CD4-positive, alpha-beta T cell treated with Interleukin-1 beta for 1 hour (primary cell): ENCODE results near the gene ERRFI1.

Experiments
- DNase-seq, 2 donors: peaks; one replicate each; pipeline ENCODE4 v3.0.0-alpha.2; 2020 to 2022

The ERRFI1 gene

DNA sequence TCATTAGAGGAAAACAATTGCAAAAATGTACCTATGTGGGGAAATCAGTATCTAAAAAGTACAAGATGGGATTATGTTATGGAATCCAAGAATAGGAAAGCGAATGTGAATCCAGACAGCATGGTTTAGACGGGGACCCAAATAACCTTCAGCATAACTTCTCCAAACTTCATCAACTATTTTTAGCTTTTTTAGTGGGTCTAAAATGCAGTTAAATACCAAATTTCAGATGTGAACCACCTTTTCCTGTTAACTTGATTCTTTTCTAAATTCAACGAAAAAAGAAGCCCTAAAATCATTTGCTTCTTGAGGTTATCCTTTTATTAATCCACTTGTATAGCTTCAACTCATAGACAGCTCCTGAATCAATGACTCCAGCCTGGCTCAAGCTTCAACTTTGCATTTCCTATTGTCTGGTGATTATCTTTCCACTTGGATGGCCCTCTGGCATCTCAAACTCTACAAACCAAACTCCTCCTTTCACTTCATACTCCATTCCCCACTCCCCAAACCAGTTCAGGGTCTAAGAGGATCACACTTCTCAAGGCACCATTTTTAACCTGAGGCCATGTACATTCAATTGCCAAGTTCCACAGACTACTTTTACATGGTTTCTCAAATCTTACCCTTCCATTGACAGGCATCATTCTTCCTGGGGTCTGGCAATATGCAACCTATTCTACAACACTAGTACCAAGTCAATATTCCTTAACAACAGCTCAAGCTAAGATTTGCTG is 7.4 kb downstream of the ERRFI1 start:
- DNase-seq: no peak

DNA sequence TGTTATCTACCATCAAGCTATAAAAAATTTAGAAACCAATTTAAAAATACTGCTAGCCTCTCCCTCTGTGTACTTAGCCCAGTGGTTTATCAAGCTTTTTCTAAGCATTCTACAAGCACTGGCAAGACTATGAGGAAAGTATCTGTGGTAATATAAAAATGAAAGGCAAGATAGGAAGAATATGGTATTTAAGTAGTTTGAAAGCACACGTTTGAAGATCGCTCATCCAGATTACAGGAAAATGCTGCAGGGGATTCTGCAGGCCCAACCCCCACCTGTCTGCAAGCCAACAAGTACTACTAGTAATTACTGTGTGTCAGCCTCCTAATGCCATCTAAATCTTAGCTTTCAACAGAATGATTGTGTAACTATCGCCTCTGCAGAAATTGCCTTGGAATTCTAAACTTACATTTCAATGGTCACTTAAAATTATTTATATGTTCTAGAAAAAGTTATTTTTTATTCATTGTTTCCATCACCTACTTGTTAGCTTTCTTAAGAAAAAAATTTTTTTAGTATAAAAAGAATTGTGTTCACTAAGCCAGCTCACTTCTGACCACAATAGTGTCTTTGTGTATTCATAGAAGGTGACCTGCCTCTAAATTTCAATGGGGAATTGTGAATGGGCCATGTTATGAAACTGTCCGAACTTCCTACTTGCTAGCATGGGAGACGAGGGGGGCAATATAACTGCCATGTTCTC is 8.5 kb downstream of the ERRFI1 start:
- no peak for DNase-seq

DNA sequence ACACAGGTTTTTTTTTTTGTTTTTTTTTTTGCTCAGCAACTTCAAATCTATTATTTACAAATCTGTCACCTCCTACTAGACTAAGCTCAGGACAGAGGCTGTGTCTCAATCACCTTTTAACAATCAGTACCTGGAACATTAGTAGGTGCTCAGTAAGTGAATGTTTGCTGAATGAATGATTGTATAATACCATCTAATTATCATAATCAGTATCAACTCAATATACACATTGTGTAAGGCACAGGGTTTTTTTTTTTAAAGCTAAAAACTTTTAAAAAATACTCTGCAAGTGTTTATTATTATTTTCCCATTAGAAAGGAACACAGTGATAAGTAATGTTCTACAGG is 9.2 kb downstream of the ERRFI1 start:
- no peak for DNase-seq

DNA sequence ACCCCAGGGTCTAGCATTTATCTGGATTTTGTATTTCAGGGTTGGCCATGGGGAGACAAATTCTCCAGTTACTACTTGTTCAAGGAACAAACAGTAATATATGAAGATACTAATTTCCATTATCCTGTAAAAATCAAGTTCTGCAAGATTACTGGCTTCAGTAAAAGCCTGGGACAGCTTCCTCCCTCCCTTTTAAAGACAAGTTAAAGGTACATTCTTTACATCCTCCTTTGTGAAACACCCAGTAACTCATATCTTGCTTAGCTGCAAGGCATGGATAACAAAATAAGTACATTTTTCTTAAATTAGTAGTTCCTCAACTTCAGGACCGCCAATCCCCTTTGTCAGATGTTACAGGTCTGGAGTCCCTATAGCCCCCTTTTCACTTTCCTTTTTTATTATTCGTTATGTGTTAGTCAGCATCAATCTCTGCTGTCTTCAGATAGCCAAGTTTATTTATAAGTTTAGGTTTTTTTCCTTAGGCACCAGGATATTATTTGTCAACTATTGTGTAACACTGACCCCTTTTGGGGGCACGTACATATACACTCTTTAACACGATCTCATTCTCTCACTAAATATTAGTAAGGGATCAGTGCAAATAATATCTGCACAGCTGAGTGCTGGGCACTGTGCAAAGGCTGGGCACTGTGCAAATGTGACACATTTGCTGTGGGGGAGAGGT is 9.8 kb downstream of the ERRFI1 start:
- DNase-seq: no peak

DNA sequence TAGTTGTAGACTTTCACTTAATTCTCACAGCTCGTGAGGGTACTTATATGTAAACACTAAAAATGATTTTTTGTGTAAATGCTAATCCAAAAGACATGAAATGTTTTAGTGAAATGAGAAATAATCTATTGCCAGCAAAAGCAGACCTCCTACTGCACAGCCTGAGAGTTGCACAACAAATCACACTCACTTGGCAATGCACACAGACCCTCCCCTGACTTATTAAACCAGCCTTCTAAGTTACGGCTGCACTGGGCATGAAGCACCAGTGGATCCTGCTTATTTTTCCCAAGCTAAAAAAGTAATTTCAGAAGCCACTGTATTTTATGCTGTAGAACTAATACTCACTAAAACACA is 10.3 kb downstream of the ERRFI1 start:
- DNase-seq: no peak

DNA sequence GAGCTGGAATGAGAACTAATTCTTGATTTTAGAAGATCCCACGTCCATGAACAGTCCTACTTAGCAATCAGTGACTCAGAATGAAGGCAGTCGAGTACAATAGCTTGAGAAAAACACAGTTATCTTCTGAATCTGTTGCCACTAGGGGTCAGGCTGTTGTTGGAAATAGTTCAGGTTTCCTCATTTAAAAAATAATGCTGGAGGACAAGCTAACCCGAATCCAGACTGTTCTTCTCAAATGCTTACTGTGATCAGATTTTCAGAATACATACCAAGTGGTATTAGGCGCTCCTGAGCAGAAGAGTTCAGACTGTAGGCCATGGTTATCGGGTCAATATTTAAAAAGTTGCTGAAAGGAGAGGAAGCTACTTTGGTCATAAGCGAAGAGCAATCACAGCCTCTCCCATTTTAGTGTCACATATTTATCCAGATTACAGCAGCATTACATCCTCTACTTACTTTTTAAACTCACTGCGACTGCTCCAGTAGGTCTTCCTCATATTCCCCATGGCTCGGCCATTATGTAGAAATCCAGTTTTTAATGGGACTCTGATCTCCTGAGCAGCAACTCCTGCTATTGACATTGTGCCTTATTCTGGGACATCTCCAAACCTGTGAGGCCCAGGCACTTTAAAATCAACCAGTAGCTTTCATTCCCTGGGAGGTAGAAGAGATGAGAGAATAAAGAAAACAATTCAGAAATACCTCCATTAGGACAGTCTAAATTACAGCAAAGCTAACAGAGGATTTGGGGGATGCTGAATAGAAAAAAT is 10.9 kb downstream of the ERRFI1 start:
- DNase-seq: peak; percentile 22 to 61

DNA sequence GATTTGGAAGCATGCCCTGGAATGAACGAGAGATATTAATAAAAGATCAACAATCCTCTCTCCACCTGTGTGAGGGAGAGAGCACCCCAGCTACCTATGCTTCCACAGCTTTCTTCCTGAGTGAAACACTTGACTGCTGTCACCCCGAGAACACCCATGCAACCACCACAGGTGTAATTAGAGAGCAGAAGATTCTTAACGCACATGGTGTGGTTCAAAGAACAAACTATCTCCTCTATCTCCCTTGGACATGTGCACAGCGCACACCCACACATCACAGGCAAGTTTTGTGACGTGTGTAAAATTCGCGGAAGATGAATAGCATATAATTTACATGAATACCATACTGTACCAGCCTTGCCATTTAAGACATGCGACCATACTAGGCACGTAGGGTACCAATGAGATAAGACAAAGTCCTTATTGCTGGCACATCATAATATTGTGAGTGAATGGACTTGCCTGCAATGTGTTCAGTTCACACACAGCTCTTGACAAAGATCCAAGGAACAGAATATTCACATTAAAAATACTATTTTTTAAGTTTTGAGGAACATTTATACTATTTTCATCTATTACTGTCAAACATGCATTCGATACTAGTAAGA is 11.6 kb downstream of the ERRFI1 start:
- DNase-seq: no peak

DNA sequence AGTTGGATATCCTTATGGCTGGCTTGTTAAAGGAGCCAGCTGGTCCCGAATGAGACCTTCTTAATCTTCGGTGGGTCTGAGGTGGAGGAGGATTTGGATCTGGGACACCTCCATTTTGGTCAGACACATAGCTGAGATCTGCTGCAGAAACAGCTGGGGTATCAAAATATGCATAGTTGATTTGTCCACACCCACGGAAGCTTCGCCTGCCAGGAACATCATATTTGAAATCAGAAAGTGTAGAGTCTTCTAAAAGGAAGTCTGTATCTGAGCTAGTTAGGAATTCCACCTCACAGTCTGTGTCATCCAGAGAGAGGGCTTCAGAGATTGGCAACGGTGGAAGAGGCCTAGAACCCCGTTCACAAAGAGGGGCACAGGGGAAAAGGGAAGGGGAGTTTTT is 12.3 kb downstream of the ERRFI1 start:
- no peak for DNase-seq

DNA sequence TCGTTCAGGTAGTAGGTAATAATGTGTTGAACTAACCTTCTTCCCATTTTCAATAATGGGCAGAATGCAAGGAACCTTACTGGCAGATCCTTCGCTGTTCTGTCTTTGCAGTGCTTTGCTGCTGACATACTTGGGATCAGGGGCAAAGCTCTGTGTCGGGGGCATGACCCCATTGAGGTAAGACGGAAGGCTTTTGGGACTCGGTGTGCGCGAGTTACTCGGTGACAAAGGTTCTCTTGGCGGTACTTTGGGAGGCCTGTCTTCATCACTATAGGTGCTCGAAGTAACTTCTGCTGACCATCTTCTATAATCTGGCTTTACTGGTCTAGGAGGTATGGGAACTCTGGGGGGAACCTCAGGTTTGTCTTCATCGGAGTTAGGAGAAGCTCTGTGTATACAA is 12.7 kb downstream of the ERRFI1 start:
- no peak for DNase-seq

DNA sequence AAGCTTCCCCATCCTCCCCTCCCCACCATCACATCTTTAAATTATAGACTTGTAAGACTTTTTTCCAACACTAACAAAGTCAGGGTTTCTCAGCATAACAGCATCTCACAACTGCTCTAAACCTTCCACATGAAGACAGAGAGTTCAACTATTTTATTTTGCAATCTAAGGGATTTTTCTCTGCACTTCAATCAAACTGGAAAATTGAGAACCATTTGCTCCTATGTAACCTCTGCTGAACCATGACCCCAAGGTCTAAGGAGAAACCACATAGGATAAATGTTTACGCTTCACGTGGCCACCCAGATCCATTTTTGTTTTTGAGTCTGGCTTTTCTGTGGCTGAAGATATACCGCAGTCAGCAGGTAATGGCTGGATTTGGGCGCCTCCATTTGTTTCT is 13.2 kb downstream of the ERRFI1 start:
- no peak for DNase-seq

DNA sequence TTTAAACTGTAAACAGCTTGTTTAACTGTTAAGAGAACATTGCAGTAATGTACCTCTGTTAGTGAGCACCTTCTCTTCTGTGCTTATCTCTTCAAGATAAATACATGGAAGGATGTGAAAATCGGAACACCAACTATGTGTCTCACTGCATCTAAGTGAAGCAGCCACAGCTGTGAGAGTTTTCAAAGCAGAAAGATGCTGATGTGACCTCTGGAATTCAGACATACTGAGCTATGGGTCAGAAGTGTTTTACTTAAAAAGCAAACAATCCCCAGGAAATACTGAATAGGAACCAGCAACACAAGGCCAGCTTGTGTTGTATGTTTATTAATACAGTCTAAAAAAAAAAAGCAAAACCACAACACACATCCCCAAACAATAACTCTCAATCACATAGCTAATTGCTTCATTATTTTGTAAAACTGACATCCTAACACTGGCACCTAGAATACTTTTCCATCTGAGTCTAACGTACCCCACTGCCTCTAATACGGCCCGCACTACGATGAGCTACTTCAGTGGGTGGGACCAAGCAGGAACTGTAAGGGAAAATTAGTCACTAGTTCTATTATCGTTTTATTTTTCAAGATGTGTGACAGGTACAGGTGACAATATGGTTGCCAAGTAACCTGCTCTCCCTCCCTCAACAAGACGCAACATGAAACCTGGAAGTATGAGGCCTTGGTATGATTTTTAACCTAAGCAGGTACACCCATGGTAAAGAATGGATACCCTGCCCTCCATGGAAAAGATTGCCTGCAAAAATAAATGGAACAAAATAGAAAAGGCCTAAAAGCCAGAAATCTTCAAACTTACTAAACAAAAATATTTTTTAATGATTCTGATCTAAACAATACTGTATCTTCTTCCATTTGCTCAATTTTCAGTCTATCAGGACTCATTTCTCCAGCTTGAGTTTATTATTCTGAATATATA is 13.9 kb downstream of the ERRFI1 start:
- no peak for DNase-seq

DNA sequence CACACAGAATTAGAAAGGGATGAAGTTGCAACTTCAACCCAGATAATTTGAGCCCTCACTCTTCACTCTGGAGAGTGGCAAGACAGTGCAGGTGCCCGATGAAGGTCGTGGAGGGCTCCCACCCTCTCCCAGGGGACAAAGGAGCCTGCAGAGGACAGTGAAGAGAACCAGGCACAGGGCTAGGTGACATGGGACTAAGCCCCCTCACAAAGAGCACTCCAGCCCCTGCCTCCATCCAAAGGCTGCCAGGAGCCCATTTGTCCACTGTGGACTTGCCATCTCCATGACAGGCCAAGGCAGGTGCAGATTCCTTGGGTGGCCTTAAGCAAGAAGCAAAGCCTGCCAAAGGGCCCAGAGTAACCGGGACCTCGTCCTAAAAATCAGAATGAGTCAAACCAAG is 15.1 kb downstream of the ERRFI1 start:
- DNase-seq: no peak

DNA sequence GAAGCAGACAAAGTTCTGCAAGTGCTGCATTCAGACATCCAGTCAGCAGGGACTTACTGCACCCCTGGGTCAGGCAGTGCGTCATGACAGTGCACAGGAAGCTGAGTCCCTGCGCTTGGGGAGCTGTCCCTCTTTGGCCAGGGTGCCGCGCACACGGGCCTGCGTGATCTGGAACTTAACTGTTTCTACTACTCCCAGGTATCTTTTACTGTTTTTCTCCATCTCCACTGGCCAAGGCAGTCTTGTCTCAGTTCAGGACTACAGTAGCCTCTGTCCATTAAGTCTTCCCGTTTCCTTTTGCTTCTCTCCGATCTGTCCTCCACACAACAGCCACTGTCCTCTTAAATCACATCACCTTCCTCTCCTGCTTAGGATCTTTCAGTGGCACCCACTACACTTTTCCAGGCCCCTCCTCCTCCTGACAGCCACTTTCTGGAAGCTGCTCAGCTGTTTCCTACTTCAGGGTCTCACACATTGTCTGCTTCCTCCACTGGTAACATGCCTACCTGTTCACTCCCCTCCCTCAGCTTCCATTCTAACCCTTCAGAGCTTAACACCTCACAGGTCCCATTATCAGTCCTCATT is 15.9 kb downstream of the ERRFI1 start:
- DNase-seq: no peak

DNA sequence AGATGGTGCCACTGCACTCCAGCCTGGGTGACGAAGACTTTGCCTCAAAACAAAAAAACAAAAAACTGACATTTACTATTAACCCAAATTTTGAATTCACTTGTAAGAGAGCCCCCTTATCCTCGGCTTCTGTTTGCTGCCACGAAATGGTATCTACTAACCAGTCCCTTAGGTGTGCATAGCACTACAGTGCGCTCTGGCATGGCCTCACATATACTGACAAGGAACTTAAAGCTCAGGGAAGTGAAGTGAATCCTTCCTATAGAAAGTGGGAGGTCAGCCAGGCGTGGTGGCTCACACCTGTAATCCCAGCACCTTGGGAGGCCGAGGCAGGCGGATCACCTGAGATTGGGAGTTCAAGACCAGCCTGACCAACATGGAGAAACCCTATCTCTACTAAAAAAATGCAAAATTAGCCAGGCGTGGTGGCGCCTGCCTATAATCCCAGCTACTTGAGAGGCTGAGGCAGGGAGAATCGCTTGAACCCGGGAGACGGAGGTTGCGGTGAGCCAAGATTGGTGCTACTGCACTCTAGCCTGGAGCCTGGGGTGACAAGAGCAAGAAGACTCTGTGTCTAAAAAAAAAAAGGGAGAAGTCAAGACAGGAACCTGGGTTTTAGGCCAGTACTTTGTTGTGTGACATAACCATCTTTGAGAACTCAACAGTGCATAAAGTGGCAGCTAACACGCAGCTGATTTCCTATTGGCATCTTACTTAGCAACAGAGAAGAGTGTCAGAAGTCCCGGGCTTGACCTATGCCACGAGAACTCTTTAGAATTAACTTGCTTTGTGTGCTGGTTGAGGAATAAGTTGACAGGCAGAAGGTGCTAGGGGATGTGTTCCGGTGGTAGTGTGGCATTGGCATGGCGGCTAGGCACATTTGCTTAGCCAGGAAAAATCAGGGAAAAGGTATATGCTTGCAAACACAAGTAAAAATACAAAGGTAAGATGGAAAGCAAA is 16.8 kb downstream of the ERRFI1 start:
- DNase-seq: no peak

DNA sequence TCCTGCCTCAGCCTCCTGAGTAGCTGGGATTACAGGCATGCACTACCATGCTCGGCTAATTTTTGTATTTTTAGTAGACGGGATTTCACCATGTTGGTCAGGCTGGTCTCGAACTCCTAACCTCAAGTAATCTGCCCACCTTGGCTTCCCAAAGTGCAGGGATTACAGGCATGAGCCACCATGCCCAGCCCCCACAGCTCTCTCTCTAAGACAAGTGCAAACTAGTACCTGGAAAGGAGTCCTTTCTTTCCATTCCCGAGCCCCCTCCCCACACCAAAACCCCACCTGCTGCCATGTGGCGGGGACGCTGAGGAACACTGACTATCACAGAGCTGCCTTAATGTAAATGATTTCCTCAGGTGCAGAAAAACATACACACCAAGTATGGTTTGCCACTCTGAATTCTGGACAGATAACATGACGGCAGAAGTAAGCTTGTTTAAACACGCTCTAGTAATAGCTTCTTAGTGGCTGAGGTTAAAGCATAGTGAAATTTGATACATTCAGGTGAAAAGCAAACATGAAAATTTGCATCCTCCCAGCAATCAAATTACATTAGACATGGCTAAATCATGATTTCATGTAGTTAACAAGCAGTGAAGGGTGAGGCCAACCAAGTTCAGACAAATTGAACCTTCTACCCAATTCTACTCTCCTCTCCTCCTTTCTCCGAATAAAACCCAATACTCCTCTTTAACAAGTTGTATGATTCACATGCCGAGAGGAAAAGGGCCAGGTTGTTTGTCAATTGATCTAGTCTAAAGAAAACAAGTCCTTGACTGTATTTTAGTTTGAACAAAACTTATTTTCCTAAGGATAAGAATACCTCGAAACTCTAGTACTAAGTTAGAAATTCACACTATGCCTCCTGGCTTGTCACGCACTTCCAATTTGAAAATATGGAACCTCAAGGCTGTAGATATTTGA is 19.8 kb downstream of the ERRFI1 start:
- no peak for DNase-seq

DNA sequence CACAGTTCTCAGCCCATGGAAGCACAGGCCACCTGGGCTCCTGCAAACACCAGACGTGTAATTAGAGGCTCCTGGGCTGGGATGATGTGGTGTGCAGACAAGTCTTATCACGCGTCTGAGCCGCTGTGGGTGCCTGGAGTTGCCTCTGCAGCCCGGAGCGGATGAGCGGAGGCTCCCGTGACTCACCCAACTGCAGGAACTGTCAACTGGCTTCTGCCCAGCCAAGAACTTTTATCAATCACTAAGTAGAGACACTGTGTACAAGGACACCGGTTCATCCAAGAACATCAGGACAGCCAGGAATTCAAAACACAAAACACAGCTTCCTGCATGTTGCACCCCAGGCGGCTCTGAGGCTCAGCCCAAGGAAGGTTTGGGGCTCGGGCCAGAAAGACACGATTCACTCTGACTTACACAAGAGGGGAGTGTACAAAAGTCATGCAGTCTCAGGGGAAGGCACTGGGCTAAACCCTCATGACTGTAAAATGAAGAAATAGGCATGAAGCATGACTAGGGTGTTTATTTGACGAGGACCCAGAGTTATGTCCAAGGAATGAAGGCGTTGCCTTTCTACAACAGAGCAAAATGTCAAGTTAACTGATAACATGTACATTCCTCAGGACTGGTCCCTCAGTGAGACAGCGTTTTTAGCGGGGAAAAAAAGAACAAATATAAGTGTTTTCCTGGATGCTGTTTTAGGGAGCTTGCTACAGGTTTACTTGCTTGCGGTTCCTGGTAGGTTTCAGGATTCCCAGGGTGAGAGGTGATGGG is 21.1 kb downstream of the ERRFI1 start:
- DNase-seq: no peak

DNA sequence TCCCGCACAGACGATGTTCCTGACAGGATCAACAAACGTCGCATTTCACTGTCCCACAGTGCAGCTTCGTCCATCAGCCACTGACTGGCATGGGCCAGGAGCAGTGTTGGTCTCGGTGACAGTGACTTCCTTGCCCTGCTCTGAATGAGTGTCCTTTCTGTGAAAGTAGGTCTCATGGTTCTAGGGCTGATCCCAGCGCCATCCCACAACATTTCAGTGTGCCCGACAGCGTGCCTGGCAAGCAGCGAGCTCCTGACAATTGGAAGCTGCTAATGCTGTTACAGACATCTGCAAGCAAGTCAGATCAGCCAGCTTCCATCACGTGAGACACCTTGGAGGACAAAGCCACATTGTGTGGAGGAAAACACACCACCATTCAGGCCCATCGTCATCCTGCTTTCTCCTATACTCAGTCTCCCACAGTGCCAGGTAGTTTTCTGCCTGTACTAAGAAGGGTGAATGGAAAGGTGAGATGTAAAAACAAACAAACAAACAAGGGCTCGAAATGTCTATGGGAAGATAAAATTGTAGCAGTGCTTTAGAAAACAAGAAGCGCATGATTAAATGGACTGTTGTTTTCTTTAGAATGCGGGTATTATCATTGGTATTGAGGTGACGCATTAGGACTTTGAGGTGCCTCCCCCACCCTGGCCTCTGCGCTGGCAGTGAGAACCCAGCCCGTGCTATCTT is 21.9 kb downstream of the ERRFI1 start:
- no peak for DNase-seq
